Fibroblast of skin of abdomen (primary cell): ENCODE results near the gene DAB1.

Experiments used
- DNase-seq: peaks from one replicate; pipeline ENCODE4 v3.0.0-alpha.2; 2013

Gene DAB1

GRCh38 chr1:56970280-56970679, 453.6 kb downstream of the DAB1 start:
- DNase-seq = no peak

- DNase-seq = no peak
These were observed 454.9 kb downstream of the DAB1 start for GRCh38 chr1:56968878-56969495.

GRCh38 chr1:56967900-56968832, 455.7 kb downstream of the DAB1 start:
- DNase-seq = peak; percentile 15

GRCh38 chr1:56967355-56967754, 456.5 kb downstream of the DAB1 start:
- DNase-seq = no peak

GRCh38 chr1:56966698-56966999, 457.2 kb downstream of the DAB1 start:
- no peak for DNase-seq

- no peak for DNase-seq
These were observed 457.8 kb downstream of the DAB1 start, which contains the start of gene C8B for GRCh38 chr1:56965916-56966697. C8B (minus strand) TSS chr1:56966015; CDS start chr1:56965948, 67 bp downstream.

GRCh38 chr1:56965191-56965590, 458.7 kb downstream of the DAB1 start:
- DNase-seq = no peak

- DNase-seq = no peak
These were observed 459.4 kb downstream of the DAB1 start for GRCh38 chr1:56964349-56965017.

GRCh38 chr1:56963667-56964066, 460.2 kb downstream of the DAB1 start:
- no peak for DNase-seq

GRCh38 chr1:56961426-56961825, 462.4 kb downstream of the DAB1 start:
- no peak for DNase-seq

- DNase-seq = peak; percentile 85
These were observed 465.3 kb downstream of the DAB1 start for GRCh38 chr1:56958526-56958925.

- DNase-seq = no peak
These were observed 465.9 kb downstream of the DAB1 start for GRCh38 chr1:56957931-56958330.

GRCh38 chr1:56954664-56955063, 469.2 kb downstream of the DAB1 start:
- no peak for DNase-seq

- no peak for DNase-seq
These were observed 470.5 kb downstream of the DAB1 start for GRCh38 chr1:56953386-56953785.

- no peak for DNase-seq
These were observed 471.4 kb downstream of the DAB1 start for GRCh38 chr1:56952501-56952900.

- peak; percentile 76 for DNase-seq
These were observed 475.3 kb downstream of the DAB1 start for GRCh38 chr1:56948403-56949023.
